ENCODE data around the gene LDLRAD4.

The LDLRAD4 gene

GRCh38 chr18:13527256-13527655 is 308.7 kb downstream of the LDLRAD4 start:
- DNase-seq = no peak

GRCh38 chr18:13527730-13528129 is 309.2 kb downstream of the LDLRAD4 start:
- no peak for DNase-seq

GRCh38 chr18:13528739-13529392 is 310.3 kb downstream of the LDLRAD4 start:
- no peak for DNase-seq

GRCh38 chr18:13530033-13530878 is 311.7 kb downstream of the LDLRAD4 start:
- DNase-seq = no peak

DNA sequence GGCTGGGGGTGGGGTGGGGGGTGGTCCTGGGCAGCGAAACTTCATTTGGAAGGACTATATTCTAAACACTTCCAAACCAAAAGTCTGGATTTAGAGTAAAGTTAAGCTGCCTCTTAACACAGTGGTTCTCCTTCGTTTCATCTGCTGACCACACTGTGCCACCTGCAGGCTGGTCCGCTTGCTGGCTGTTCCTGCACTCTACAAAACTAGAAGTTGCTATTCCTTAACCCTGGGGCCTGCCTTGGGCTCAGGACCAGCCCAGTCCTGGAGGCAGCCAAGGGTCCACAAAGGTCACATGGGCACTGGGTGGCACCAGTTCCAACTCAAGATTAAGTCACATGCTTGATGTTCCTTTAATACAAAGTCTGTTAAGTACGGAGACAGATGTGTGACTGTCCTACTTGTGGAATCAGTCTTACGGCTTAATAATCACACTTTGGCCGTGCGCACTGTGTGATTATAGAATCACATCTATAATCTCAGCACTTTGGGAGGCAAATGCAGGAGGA is 312.4 kb downstream of the LDLRAD4 start:
- DNase-seq = peak in 1 of 3 experiments; percentile 39

DNA sequence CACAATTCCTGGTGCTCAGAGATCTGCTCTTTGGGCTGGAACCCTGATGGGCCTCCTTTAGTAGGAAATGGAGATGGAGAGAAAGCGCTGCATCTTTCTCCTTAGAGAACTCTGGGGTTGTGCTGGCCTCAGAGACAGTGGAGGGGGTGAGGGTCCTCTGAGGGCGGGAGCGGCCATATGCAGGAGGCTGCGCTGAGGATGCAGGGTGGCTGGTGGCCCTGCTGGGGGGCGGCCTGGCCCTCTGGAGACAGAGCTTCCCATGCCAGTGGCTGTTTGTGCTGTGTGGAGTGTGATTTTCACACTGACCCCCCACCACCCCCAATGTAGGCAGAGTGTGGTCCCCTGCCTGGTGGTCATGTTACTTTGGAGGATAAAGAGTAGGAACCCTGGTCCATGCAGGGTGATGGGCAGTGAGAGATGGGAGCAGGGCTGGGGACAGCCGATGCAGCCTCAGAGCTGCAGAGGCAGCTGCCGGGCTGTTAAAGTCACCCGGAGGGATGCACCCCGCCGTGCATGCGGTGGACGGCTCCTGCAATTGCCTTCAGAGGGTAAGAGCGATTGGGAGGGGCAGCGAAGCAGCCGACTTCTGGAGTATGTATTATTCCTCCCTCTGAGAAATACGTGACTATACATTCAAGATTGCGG is 313.2 kb downstream of the LDLRAD4 start:
- DNase-seq = no peak

GRCh38 chr18:13532406-13533075 is 314.0 kb downstream of the LDLRAD4 start:
- no peak for DNase-seq

DNA sequence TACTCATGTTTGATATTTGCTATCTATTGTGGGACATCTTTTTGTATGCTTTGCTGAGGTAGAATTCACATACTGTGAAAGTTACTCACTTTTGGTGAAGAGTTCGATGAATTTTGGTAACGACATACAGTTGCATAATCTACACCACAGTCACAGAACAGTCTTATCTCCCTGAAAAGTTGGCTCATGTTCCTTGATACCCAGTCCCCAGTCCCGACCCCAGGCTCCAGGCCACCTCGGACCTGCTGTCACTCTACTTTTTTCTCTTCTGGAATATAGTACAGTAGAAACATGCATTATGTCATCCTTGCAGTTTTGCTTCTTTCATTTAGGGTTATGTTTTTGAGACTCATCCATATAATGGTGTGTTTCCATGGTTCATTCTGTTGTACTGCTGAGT is 316.1 kb downstream of the LDLRAD4 start:
- DNase-seq = no peak

GRCh38 chr18:13536578-13536977 is 318.0 kb downstream of the LDLRAD4 start:
- no peak for DNase-seq

GRCh38 chr18:13537022-13537780 is 318.6 kb downstream of the LDLRAD4 start:
- DNase-seq = no peak

- no peak for DNase-seq
Measured at GRCh38 chr18:13538630-13539029, 320.1 kb downstream of the LDLRAD4 start.

DNA sequence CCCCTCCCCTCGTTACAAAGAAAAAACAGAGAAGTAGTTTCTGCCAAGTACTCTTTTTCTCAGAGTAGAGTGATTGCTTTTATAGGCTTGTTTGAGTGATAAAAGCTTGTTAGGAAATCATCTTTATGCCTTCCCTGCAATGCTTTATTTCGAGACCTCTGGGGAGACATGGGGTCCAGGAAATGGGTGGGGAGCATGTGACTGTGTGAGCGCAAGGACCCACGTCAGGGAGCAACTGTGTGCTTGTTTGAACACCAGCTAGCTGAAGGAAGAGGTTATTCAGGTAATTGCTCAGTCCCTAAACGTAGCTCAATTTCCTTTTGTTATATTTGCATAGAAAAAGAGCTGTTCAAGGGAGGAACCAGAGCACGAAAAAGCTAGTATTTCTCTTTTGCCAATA is 320.5 kb downstream of the LDLRAD4 start:
- DNase-seq = peak in 1 of 3 experiments; percentile 31

- DNase-seq = peak in 1 of 3 experiments; percentile 49
Measured at GRCh38 chr18:13539843-13540476, 321.4 kb downstream of the LDLRAD4 start.

DNA sequence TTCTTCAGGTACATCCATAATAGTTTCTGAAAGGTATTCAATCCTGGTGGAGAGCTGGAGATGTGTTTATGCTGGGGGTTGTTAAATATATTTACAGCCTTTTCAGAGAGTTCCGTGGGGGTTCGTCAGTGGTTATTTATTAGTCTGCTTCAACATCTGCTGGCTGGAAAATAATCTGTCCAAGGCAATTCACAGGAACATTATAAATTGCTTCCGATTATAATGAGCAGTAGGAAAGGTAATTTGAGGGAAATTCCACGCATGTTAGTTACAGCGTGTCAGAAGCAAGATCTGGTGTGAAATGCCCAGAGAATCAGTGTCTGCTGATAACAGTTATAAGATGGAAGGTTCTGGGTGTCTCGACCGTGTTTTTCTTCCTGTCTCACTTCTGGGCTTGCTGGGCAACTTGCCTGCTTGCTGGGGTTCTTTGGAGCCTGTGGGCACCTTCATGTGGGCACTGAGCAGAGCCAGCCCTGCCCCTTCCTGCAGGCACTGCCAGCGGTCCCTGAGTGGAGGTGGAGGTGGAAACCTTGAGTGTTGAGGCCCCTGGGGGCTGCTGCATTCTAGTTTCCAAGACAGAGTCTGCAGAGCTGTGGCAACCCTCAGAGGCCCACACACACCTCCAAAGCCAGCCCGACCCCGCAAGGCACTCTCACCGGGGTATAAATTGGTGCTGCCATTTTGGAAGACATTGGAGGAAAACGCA is 322.1 kb downstream of the LDLRAD4 start:
- peak in 1 of 3 experiments; percentile 49 for DNase-seq

DNA sequence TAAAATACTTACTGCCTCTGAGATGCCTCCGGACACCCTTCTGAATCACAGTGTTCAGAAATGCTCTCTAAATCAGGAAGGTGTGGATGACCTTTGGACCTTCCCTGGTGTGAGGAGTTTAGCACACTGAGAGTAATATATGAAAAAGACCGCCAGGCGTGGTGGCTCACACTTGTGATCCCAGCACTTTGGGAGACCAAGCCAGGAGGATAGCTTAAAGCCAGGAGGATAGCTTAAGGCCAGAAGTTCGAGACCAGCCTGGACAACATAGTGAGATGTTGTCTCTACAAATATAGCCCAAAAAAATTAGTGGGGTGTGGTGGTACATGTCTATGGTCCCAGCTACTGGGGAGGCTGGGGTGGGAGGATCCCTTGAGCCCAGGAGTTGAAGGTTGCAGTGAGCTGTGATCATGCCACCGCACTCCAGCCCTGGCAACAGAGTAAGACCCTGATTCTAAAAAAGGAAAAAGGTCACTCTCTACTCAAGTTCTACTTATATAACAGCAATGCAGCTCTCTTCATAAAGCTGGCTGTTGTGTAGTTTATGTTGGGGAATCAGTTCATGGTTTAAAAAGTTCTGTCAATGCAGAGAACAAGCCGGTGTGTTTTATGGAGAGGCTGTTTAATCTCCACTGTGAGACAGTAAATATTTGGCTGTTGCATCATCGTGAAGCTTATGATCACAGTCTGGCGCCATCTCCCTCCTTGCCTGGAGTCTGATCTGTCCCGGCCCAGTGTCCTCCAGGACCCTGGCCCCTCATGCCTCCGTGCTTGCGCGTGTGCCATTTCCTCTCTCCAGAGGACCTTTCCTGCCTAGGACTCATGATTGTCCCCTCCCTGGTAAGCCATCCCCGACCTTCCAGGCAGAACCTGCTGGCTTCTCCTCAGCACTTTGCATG is 323.3 kb downstream of the LDLRAD4 start:
- DNase-seq = no peak

DNA sequence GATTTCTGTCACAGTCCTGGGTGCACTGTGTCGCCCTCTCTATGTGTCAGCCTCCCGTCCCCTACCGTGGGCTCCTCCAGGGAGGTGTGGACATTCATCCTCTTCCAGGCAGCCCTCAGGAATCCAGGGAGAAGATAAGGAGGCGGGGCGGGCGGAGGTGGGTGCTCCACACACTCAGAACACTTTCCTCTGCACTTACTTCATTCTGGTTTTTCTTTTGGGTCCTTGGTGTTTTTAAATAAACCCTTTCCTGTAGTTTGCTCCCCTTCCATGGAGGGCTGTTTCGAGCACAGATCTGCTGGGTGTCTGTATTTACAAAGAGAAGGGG is 323.9 kb downstream of the LDLRAD4 start:
- DNase-seq = no peak

- peak in 1 of 3 experiments; percentile 28 for DNase-seq
Measured at GRCh38 chr18:13543144-13543543, 324.6 kb downstream of the LDLRAD4 start.

DNA sequence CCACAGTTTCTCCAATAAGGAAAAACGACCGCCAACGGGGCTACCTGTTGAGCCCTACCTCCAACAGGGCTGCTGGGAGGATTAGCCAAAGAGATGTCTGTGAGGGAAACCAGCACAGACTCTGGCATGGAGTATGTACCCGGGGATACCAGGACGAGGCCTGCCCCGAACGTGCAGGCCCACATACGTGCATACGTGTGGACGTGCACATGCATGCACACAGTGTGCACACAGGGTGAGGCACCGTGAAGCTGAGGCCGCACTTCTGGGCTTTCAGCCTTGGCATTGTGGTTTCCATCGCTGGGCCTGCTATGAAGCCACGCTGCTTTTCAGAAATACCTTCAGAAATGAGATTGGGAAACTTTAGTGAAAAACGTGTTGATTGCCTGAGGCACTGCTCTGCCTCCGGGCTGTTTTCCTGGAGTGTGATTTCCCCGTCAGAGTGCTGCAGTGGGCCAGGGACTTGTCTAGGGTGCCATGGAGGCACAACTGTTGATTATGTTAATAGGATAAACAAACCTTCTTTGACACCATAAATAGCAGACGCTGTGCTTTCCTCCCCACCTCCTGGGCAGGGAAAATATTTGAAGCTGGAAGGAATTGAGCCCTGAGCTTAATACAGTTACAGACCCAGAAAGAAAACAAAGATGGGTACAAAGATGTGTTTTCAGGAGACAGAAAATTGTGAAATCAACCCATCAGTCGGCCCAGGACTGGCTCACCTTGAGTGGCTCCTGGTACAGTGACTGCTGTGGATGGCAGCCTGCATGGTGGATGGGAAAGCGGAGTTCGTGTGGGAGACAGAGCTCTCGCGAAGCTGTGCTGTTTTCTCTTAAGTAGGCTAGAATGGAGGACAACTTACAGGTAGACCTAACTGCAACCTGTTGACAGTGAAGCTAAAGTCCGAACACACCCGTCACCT is 325.5 kb downstream of the LDLRAD4 start:
- no peak for DNase-seq

GRCh38 chr18:13544953-13545352 is 326.4 kb downstream of the LDLRAD4 start:
- DNase-seq = no peak

Measured in NCI-H1417 (cell line).